ENCODE results near the gene POLDIP2.
"Not testable (repeated sequence)": the region's sequence is repeated elsewhere in the genome, so short reads cannot be mapped to it uniquely, and the experiment has no call there.

The POLDIP2 gene

GRCh38 chr17:28365487-28365886 lies 8.2 kb upstream of the POLDIP2 start:
- DNase-seq (ENCODE audit: low spot score): no peak

GRCh38 chr17:28364665-28365363 lies 7.5 kb upstream of the POLDIP2 start, which contains the start of gene SEBOX:
Gene SEBOX (minus strand): TSS chr17:28365199. CDS start chr17:28365151, 48 bp downstream.
- no peak for DNase-seq (ENCODE audit: low spot score)

GRCh38 chr17:28363776-28364650 lies 6.7 kb upstream of the POLDIP2 start:
- no peak for DNase-seq (ENCODE audit: low spot score)

GRCh38 chr17:28363186-28363585 lies 5.9 kb upstream of the POLDIP2 start:
- DNase-seq (ENCODE audit: low spot score): no peak

- DNase-seq (ENCODE audit: low spot score): no peak
Observed at GRCh38 chr17:28357901-28358197, 522 bp upstream of the POLDIP2 start.

- DNase-seq (ENCODE audit: low spot score): no peak
Observed at GRCh38 chr17:28350271-28350670, 7.1 kb downstream of the POLDIP2 start.

GRCh38 chr17:28348979-28349378 lies 8.3 kb downstream of the POLDIP2 start:
- no peak for DNase-seq (ENCODE audit: low spot score)

GRCh38 chr17:28347261-28347891 lies 10.0 kb downstream of the POLDIP2 start:
- DNase-seq (ENCODE audit: low spot score): no peak

- no peak for DNase-seq (ENCODE audit: low spot score)
Observed at GRCh38 chr17:28346746-28347246, 10.5 kb downstream of the POLDIP2 start.

GRCh38 chr17:28346199-28346580 lies 11.1 kb downstream of the POLDIP2 start:
- no peak for DNase-seq (ENCODE audit: low spot score)

GRCh38 chr17:28345419-28346198 lies 11.7 kb downstream of the POLDIP2 start:
- DNase-seq (ENCODE audit: low spot score): no peak

- no peak for DNase-seq (ENCODE audit: low spot score)
Observed at GRCh38 chr17:28344435-28344901, 12.9 kb downstream of the POLDIP2 start.

GRCh38 chr17:28344011-28344410 lies 13.3 kb downstream of the POLDIP2 start:
- DNase-seq (ENCODE audit: low spot score): no peak

- DNase-seq (ENCODE audit: low spot score): no peak
Observed at GRCh38 chr17:28343491-28343932, 13.8 kb downstream of the POLDIP2 start.

- DNase-seq (ENCODE audit: low spot score): no peak
Observed at GRCh38 chr17:28342313-28342712, 15.0 kb downstream of the POLDIP2 start.

GRCh38 chr17:28341516-28341915 lies 15.8 kb downstream of the POLDIP2 start:
- DNase-seq (ENCODE audit: low spot score): no peak

GRCh38 chr17:28340374-28340773 lies 17.0 kb downstream of the POLDIP2 start:
- no peak for DNase-seq (ENCODE audit: low spot score)

- no peak for DNase-seq (ENCODE audit: low spot score)
Observed at GRCh38 chr17:28339431-28339830, 17.9 kb downstream of the POLDIP2 start.

GRCh38 chr17:28338769-28339212 lies 18.5 kb downstream of the POLDIP2 start:
- not testable (repeated sequence) for DNase-seq (ENCODE audit: low spot score)

GRCh38 chr17:28338056-28338768 lies 19.1 kb downstream of the POLDIP2 start:
- DNase-seq (ENCODE audit: low spot score): no peak

Measured in left forelimb (tissue), 1 donor.